ENCODE data around the gene TRMT2A.

The TRMT2A gene

GRCh38 chr22:20115691-20116375 lies 1.2 kb downstream of the TRMT2A start, which contains the start of gene RANBP1:
Gene RANBP1 (plus strand): TSS chr22:20116104. CDS start chr22:20116185, 81 bp downstream.
- no peak for DNase-seq

DNA sequence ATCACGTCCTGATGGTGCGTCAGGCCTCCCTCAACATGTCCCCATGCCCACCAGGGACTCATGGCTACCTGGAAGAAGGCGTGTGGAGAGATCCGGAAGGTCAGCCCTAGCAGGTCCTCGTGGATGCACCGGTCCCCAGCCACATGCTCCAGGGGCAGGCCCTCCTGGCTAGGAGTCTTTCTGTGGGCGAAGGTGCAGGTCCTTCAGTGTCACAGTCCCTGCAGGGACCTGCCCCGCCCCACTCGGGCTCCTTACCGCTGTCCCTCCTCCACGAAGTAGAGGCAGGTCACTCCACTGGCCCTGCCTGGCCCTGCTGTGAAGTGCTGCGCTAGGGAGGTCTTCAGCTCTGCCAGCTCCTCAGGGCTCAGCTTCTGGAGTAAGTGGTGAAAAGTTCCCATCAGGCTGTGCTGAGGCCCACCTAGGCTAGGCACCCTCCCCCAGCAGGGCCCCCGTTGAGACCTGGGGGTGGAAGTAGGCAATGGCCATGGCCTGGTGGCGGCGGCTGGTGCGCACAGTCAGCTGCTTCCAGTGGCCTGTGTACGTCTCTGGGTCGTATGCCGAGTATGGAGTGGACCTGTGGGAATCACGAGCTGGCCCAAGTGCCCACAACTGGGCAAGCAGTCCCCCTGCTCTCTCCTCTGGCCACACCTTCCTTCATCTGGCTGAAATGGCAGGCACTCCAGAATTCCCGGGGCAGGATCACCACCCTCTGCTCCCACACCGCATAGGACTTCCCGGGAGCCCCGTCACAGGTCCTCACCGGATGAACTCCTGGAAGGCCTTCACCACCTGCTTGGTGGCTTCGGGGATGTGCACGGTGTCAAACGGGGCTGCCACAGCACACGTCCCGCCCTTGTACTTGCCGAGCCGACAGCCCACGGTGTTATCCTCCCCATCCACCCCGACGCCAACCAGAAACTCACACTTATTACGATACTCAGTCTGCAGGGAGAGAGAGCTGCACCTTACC lies 2.2 kb downstream of the TRMT2A start:
- no peak for DNase-seq

GRCh38 chr22:20113551-20114310 lies 3.3 kb downstream of the TRMT2A start:
- DNase-seq = no peak

DNA sequence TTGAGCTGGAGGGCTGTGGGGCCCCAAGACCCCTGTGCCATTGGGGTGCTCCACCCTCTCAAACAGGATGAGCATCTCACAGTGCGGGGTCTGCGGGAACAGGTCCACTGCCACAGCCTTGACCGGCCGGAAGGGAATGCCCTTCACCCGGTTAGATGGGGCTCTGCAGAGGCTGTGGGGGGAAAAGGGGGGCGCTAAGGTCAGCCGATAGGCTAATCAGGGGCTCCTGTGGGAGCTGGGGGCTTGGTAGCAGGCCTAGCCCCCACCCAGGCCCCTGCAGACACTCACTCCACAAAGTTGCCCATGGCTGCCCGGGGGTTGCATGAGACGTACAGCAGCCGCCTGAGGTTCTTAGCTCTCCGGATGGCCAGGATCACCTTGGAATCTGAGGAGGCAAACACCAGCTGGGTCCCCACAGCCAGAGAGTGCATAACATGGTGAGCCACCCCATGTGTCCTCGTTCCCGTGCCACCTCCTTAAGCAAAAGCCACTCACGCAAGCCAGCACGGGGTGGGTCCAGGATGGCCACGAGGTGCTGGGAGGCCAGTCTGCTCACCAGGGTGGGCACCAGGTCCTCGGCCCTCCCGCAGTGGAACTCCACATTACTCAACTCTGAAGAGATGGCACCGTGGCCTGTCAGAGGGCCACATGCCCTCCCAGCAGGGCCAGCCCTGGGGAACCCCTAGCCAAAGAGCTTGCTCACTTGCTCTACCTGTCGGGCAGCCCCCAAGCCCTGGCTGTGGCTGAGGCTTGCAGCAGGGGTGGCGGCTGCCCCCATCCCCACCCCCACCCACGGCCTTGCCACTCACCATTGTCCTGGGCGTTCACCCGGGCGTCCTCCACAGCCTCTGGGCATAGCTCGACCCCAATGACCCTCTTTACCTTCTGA lies 4.2 kb downstream of the TRMT2A start:
- no peak for DNase-seq

DNA sequence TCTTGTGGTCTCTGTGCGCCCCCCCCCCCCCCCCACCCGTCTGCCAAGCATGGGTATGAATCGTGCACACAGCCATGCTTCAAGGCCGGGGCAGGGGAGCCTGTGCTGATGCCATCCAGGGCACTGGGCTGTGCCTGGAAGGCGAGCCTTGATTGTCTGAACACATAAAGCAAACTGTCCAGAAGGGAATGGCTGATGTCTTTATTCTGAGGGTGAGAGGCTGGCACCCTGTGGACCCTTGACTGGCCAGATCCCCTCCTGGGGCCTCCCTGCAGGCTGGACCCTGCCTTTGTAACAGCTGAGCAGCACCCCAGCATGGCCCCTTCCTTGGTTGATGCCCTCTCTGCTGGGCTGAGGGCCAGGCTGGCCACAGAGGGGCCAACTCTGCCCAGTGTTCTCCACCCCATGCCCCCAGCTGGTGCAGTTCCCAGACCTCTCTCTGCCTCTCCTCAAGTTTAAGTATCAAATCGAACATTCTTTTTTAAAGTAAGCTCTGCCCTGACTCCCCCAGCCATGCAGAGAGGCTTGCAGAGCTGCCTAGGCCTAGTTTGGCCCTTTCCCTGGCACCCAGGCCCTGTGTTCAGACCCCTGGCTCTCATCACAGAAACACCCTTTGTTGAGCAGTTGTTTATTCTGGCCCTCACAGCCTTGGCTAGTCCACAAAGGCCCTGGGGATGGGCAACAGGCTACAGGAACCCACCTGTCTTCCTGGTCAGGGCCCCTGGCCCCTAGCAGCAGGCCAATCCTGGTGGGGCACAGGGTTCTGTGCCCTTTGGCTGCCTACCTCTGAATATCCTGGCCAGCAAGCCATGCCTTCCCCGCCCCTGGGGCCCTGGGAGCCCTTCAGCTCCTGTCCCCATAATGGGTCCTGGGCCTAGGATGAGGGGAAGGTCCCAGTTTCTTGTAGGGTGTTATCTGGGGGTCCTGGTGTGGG lies 5.1 kb downstream of the TRMT2A start:
- no peak for DNase-seq

- DNase-seq = no peak
Measured at GRCh38 chr22:20111045-20111688, 5.9 kb downstream of the TRMT2A start.

GRCh38 chr22:20110359-20110985 lies 6.6 kb downstream of the TRMT2A start:
- no peak for DNase-seq

DNA sequence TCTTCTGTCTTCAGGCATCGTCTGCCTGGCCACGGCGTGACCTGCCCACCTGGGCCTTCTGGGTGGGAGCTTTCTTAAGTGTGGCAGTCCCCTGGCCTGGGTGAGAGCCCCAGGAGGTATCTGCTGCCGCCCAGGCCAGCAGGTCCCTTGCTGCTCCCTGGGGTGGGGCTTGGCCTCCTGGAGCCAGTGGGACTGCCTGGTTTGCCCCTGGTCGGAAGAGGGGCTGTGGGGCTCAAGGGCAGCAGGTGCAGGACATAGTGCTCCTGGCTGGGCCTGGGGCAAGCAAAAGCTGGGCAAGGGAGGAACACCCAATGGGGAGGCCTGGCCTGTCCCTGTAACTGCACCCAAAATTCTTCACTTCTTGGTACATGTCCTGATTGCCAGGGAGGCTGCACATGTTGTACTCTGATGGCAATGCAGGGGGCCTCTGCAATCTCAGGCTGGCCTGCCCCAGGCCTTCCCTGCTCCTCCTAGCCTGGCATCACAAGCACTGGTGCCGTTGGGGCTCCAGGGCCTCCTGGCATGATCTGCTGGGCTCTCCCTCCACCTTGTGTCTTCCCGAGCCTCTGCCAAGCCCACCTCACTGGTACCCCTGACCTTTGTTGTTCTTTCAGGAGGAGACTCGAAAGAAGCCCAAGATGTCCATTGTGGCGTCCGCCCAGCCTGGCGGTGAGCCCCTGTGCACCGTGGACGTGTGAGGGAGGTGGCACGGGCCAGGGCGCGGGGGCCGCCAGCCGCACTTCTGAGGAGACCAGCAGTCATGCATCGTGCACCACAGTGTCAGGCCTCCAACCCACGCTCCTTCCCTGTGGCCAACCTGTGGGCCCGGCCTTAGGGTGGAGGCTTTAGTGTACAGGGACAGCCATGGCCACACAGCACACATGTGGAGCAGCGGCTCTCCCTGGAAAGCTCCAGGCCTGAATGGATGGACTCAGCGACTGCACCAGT lies 7.3 kb downstream of the TRMT2A start:
- no peak for DNase-seq

DNA sequence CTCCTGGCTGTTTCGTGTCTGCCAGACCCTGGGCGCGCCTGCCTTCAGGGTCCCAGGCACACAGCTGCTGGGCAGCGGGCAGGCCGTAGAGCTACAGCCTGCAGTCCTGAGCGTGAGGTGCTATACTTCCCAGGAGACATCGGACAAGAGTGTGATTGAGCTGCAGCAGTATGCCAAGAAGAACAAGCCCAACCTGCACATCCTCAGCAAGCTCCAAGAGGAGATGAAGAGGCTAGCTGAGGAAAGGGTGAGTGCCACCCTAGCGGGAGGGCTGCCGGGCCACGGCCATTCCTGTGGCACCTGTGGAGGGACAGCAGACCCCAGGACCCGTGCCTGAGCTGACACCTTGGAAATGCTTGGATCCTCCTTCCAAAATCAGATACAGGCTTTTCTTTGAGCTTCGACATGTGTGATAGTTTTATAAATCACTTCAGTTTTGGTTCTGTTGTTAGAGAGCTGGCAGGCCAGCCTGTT lies 8.2 kb downstream of the TRMT2A start:
- DNase-seq = no peak

GRCh38 chr22:20107951-20108756 lies 8.9 kb downstream of the TRMT2A start:
- no peak for DNase-seq

DNA sequence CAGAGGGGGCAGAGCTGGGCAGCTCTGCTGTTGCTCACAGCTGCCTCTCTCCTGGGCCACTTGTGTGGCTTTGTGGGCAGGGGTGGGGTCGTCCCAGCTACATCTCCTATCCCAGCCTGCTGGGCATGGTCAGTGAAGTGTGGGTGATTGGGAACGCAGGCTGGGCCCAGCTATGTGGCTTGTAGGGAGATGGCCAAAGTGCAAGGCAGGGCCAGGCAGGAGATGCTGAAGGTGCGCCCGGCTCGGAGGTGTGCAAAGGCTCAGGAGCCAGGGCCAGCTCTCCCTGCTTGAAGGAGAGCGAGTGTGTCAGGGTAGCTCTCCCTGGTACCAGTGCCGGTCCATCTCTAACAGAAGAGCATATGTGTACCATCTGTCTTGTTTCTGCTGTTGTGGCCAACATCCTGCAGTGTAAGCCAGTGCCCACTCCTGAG lies 9.5 kb downstream of the TRMT2A start:
- DNase-seq = no peak

DNA sequence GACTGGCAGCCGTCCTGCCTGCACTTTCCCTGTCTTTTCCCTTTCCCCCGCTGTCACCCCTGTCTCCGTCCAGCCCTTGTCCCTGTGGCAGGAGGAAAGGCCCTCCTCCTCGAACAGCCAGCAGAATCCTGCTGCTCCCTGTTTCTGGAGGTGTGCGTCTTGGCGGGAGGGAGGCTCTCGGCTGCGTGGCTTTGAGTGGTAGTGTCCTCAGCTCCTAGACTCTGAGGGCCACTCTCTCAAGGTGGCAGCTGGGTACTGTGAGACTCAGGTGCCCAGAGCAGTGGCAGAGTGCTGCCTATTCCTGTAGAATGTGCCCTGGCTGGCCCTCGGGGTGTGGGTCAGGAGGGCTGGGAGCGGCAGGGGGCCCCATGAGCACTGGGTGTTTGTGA lies 10.2 kb downstream of the TRMT2A start:
- DNase-seq = no peak

DNA sequence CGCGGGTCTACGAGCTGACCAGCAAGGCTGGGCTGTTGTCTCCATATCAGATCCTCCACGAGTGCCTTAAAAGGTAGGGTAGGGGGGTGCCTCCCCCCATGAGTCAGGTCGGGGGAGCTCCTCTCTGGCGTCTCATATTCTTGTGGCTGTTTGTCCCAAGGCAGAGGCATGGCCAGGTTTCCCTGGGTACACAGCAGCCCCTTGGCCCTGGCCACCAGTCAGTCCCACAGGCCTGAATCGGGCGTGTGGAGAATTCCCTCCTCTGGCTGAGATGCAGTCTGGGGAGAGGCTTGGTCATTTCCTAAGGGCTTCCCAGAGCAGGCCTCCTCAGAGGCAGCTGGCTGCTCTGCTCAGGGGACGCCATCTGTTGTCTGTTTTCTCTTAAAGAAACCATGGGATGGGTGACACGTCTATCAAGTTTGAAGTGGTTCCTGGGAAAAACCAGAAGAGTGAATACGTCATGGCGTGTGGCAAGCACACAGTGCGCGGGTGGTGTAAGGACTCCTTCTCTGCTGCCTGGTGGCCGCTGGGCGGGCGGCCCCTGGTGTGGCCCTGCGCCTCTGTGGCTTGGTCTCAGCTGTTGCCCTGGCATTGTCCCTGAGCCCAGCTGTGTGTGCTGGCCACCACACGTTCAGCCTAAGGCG lies 10.7 kb downstream of the TRMT2A start:
- no peak for DNase-seq

DNA sequence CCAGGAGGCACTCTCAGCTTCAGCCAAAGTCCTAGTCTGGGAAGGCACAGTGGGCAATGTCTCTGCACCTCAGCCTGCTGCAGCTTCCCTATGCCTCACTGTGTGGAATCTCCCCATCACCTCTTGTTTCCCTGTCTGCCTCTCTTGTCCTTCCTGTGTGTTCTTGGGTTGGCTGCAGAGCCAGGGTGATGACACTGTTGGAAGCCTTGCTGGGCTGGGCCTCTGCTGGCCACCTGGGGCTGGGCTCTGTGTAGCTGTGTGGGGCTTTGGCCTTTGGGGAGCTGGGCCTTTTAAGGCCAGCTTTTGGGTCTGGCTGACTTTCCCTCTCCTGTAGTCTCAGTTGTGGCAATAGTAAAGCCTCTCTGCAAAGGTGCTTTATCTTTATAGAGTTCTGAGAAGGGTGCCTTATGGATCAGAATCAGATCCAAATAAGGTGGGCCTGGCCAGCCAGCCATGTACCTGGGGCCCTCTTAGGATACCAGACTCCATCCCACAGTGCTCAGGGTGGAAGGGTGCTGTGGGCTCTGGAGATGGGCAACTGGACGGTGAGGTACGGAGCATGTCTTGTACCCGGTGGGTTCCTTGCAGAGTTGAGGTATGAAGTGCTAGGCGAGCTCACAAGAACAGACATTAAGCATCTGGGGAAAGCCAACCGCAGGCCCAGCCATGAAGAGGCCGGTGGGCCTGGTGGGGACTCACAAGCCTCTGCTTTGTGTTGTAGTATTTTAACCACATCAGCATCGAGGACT lies 11.4 kb downstream of the TRMT2A start:
- no peak for DNase-seq

DNA sequence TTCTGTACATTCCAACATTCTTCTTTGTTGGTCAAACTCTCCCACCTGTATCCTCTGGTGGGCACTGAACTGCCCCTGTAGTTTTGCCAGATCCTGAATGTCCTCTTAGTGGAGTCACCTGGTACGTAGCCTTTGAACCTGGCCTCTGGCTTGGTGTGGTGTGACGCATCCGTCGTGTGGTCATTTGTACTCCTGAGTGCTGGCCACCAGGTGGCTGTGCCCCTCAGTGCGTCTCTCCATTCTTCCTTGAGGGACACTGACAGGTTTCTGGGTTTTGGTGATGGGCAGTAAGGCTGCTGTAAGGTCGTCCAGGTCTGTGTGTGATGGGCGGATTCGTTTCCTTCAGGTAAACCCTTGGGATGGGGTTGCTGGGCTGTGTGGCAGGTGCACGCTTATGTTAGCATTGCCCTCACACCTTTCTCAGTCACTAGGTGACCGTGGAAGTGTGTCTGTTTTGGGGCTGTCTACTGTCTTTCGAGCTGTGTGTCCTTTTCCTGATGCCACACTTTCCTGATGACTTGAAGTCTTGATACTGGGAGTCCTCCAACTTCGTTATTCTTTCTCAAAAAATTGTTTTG lies 14.7 kb downstream of the TRMT2A start:
- DNase-seq = no peak

DNA sequence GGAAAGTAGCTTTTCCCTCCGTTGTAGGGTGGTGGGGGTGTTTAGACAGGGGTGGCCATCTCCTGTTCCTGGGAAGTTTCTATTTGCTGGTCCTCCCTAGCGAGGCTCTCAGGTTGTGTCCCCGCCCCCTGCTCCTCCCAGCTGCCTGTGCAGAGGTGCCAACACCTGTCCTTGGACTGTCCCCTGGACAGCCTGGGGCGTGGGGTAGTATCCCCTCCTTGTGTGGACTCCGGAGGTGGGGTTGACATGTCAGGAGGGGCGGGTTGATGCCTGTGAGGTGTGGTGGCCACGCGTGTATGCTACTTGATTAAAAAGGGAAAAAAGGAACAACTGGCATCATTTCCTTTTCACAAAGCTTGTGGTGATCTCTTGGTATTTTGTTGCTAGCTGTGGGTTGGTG lies 15.4 kb downstream of the TRMT2A start:
- no peak for DNase-seq
